NT2/D1 (cell line): Measurements from ENCODE around the gene RCOR1.

Experiments used
- SUZ12 ChIP-seq: IDR thresholded peaks from 2 replicates; pipeline ENCODE4 v1.6.1; 2011; ENCODE audit not compliant: insufficient read length, insufficient read depth; ENCODE audit errors: extremely low read depth
- YY1 ChIP-seq: IDR thresholded peaks from 2 replicates; pipeline ENCODE4 v1.6.1; 2011; ENCODE audit not compliant: insufficient read length, insufficient read depth
- ZNF274 ChIP-seq: IDR thresholded peaks from 2 replicates; pipeline ENCODE4 v1.6.1; 2011; ENCODE audit warnings: mild to moderate bottlenecking, low read depth, low read length

DNA sequence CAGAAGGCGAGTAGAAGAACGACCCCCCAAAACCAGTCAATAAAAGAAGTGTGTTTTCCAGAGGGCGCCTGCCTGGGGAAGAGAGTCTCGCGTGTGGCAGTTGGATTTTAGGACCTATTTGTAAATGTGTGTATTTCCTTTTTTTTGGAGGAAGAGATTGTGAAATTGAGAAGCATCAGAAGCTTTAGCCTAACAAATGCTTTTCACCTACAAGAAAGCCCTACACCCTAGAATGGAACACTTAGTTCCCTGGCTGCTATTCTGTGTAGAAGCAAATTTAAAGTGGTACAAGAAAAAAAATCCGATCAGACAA is 1.3 kb downstream of the RCOR1 start:
- TF ChIP-seq YY1 (no peak), ZNF274 (no peak), SUZ12 (no peak)
